ENCODE measurements around the gene NOP56. TPM values are rescaled to one million over a fixed set of nuclear protein-coding genes. Genes with fewer than 3 reads are reported as not detected.

Gene NOP56
- total RNA-seq (305 and 329 TPM in 2 replicates), polyA plus RNA-seq (145 and 151 TPM in 2 replicates), polyA minus RNA-seq (219 and 245 TPM in 2 replicates), Bru-seq, nascent RNA (percentile 98 among the genes with signal in this experiment), BruChase-seq, experiment 1, labeled RNA remaining after a 6-hour chase (percentile 97 among the genes with signal in this experiment), BruChase-seq, experiment 2, labeled RNA remaining after a 2-hour chase (percentile 98 among the genes with signal in this experiment)
- polyA plus RNA-seq (2011; cell fraction: cytosol; rRNA removed), result 147 and 160 TPM in 2 replicates
- 723 and 828 TPM in 2 replicates for polyA plus RNA-seq (2011; cell fraction: nucleus; rRNA removed)
- 201 and 262 TPM in 2 replicates for polyA plus RNA-seq (2012)
- polyA minus RNA-seq (2011; cell fraction: cytosol; rRNA and poly(A)+ RNA removed), result 155 TPM
- polyA minus RNA-seq (2011; cell fraction: nucleus; rRNA and poly(A)+ RNA removed), result 208 and 267 TPM in 2 replicates
- long read RNA-seq, transcript NOP56-201 (12 exons, 2,400 nt), result major isoform, 61 of 107 reads
- long read RNA-seq, transcript NOP56-219 (1 exons, 2,980 nt), result minor isoform, 10 of 107 reads
- long read RNA-seq, partial matches to known transcripts, result 13 of 107 reads
- long read RNA-seq, other reads (novel, unspliced or antisense), result 18 of 107 reads

DNA sequence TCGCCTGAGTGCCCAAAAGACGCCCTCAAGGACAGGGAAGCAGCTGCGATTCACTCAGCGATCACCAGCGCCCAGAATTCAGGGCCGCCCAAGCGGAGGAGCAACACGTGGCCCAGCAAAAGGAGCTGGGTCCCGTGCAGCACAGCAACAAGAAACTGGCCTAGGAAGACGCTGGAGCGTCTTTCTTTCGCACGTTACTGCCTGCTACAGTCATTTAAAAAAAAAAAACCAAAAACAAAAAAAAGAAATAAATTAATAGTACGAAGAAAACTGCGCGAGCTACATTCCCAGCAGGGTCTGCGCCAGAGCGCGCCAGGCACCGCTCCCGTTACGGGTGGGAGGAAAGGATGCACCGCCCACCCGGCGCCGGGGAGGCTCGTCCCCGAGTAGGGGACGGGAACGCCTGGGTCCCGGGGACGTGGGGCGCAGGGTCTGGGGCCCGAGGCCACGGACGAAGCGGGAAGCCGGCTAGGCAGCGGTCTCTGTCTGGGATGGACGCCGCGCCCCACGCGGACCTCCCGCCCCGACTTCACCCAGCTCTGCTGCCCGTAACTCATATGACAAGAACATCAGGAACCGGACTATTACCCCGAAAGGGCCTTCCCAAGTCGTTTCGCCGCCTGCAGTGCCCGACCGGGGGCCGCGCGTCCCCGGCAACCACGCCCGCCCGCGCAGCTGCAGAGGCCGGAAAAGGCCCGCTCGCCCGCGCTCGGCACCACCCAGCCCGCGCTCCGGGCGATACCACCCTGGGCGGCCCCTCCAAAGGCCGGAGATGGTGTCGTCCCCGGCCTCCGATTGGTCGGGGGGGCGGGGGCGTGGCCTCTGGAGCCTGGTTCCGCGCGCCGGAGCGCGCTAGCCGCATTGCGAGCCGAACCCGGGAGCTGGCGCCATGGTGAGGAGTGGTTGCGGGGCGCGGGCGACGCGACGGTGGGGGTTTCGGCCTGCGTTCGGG lies at the start of gene NOP56:
NOP56 (plus strand) TSS at position 861 of the 952 bp plus-strand sequence; CDS start at position 890, 29 bp downstream.
- BruUV-seq (replicated peaks), result TSS peak; percentile 73
- dilution Hi-C loops (cut with MboI; ENCODE audit: extremely low pct_ligation_motif_present, low sequenced_read_pairs) (no loop called here), intact Hi-C loops (cut with micrococcal nuclease) (loop anchor here (1.0 to 10.0 kb wide), 4 partner anchors 145 to 547 kb away; partner anchors contain the start of genes SNRPB, STK35 and ZNF343)
- H3K9me1 ChIP-seq (replicated peaks; ENCODE audit: control insufficient read depth, extremely low read depth, insufficient read depth, low read length), result no peaks in the 10 kb centered on the region
- H3K9me3 ChIP-seq (replicated peaks; ENCODE audit: control insufficient read depth, insufficient read depth, low read length), result no peaks in the 10 kb centered on the region
- no peaks in the 10 kb centered on the region for H3K27me3 ChIP-seq (ENCODE audit: control insufficient read depth in 2 of 2, insufficient read depth in 2 of 2, low read length in 2 of 2)
- peak within 1 kb of the TSS; percentile 94 for H3K9ac ChIP-seq (replicated peaks; ENCODE audit: extremely low read depth, insufficient read depth, low read length)
- DNase-seq (ENCODE audit: low read depth, low spot score) (peak; percentile 86), FAIRE-seq (peak; percentile 83)
- peak within 1 kb of the TSS; percentile 51 for H3K27ac ChIP-seq (ENCODE audit: insufficient read depth, low read depth, low read length)
- H3K4me3 ChIP-seq (replicated peaks in 1 of 3; ENCODE audit: insufficient read depth in 1 of 3, low read depth in 1 of 3, low read length in 3 of 3), result peak within 1 kb of the TSS; percentile 94 to 98 (median 96)
- CTCF ChIA-PET, result interaction anchor here (0.9 to 2.7 kb wide), 7 partner anchors 11 to 445 kb away, joined by 3 to 16 read pairs (median 4); no protein-coding TSS in a partner anchor
- peaks cover 53% of the 10 kb centered on the region for H3K79me2 ChIP-seq (ENCODE audit: control insufficient read depth, insufficient read depth, low read length)
- peaks cover 25% of the 10 kb centered on the region for H3K4me1 ChIP-seq (ENCODE audit: control insufficient read depth, extremely low read depth, insufficient read depth, low read length)
- TF ChIP-seq POLR2A (IDR thresholded peaks at IDR 0.05; ENCODE audit: low read depth, low read length) (peak; percentile 92), JUN (IDR thresholded peaks at IDR 0.05; ENCODE audit: borderline replicate concordance, insufficient read depth, insufficient read length, low read depth) (no peak), MAX (IDR thresholded peaks at IDR 0.05; ENCODE audit: insufficient read depth, insufficient read length) (peak; percentile 79), FOS (IDR thresholded peaks at IDR 0.05; ENCODE audit: borderline replicate concordance, insufficient read depth, low read length) (no peak), MYC (IDR thresholded peaks at IDR 0.05; ENCODE audit: low read depth, low read length) (peak; percentile 81)
- H3K4me2 ChIP-seq (ENCODE audit: insufficient read depth, low read length), result peak within 1 kb of the TSS; percentile 93
- peaks cover 3% of the 10 kb centered on the region for H4K20me1 ChIP-seq (replicated peaks; ENCODE audit: control insufficient read depth, extremely low read depth, insufficient read depth, low read length)
- peak within 1 kb of the TSS; percentile 19 for H2AFZ ChIP-seq (ENCODE audit: low read depth, low read length)
- peaks cover 26 to 27% of the 10 kb centered on the region in 2 experiments for H3K36me3 ChIP-seq (ENCODE audit: control insufficient read depth in 2 of 2, extremely low read depth in 1 of 2, insufficient read depth in 2 of 2, low read length in 2 of 2)
- POLR2A ChIA-PET, result interaction anchor here (0.6 to 2.0 kb wide), 7 partner anchors 10 to 309 kb away, joined by 3 to 9 read pairs (median 4); partner anchors contain the start of genes IDH3B and SNRPB

Data from endothelial cell of umbilical vein (primary cell).